Sigmoid colon (tissue), 7 donors: ENCODE measurements around the gene DNAH7. TPM values are rescaled to one million over a fixed set of nuclear protein-coding genes. Genes with fewer than 3 reads are reported as not detected.

Source experiments
- DNase-seq: peaks from one replicate; pipeline ENCODE4 v3.0.0-alpha.2; 2019
- H3K27ac ChIP-seq, 4 donors: fragments of 200-600 bp; sonication (generic); one replicate each; pipeline ENCODE4 v1.5.1; 2016 to 2019; ENCODE audit warnings: mild to moderate bottlenecking in 1 of 4
- H3K27me3 ChIP-seq, 3 donors: fragments of 200-600 bp; sonication (generic); one replicate each; pipeline ENCODE4 v1.5.1; 2019; ENCODE audit warnings: mild to moderate bottlenecking in 1 of 3
- H3K36me3 ChIP-seq, 4 donors: fragments of 200-600 bp; sonication (generic); one replicate each; pipeline ENCODE4 v1.5.1; 2016 to 2019
- H3K4me1 ChIP-seq, 4 donors: fragments of 200-600 bp; sonication (generic); one replicate each; pipeline ENCODE4 v1.5.1; 2017 to 2019
- H3K4me3 ChIP-seq, 4 donors: fragments of 200-600 bp; sonication (generic); one replicate each; pipeline ENCODE4 v1.5.1; 2017 to 2019; ENCODE audit warnings: mild to moderate bottlenecking in 2 of 4, moderate library complexity in 1 of 4
- H3K9me3 ChIP-seq, 4 donors: fragments of 200-600 bp in 3 of 4; sonication (generic) in 3 of 4; one replicate each; pipeline versions ENCODE4 v1.5.1 to v1.6.1; 2013 to 2019
- CTCF ChIP-seq, 4 experiments: fragments of 450-650 bp in 3 of 4; fragments of 200-600 bp in 1 of 4; IDR thresholded peaks; one replicate each; pipeline ENCODE4 v1.5.1; 2016 to 2019; ENCODE audit warnings: antibody characterized with exemption in 4 of 4, mild to moderate bottlenecking in 3 of 4, moderate library complexity in 2 of 4
- EP300 ChIP-seq, 4 donors: sonication (generic); formaldehyde crosslinking; IDR thresholded peaks; one replicate each; pipeline ENCODE4 v1.6.1; 2017; ENCODE audit warnings: antibody characterized with exemption in 4 of 4
- POLR2A ChIP-seq, 2 donors: fragments of 450-650 bp; IDR thresholded peaks; one replicate each; pipeline ENCODE4 v1.6.1; 2016; ENCODE audit warnings: antibody characterized with exemption in 2 of 2, mild to moderate bottlenecking in 2 of 2, moderate library complexity in 2 of 2
- POLR2AphosphoS5 ChIP-seq, 4 donors: sonication (generic); formaldehyde crosslinking; IDR thresholded peaks; one replicate each; pipeline ENCODE4 v1.6.1; 2017; ENCODE audit warnings: antibody characterized with exemption in 4 of 4
- WGBS, 2 donors: extraction: QIAGEN DNeasy Blood & Tissue Kit; methylation state at CpG; one replicate each; pipeline ENCODE4 v1.1.7; 2013; 5-methylcytosine and 5-hydroxymethylcytosine counted together
- intact Hi-C: fragments of 100-400 bp; cut with DNase I; formaldehyde crosslinking; loops from one replicate; pipeline ENCODE4 v1.15.1; 2023
- polyA plus RNA-seq, 3 donors: library from polyadenylated mRNA; stranded (reverse); fragments of 200-250 nt; gene quantifications; one replicate each; pipeline ENCODE4 v1.2.3, GENCODE V29; 2013
- total RNA-seq, 4 donors: library from RNA; depleted of rRNA; stranded (reverse); fragments of >200 nt; gene quantifications; one replicate each; pipeline ENCODE4 v1.1.0, GENCODE V29; 2016
- donor health status: healthy with polysubstance abuse.
- donor health status: Bipolar disorder and iron deficiency.
- donor health status: healthy.

Gene DNAH7
- total and polyA plus RNA-seq, 7 donors = 0.36 to 1.9 (median 0.99) TPM

GRCh38 chr2:195721042-195721441, 347.6 kb downstream of the DNAH7 start:
- no peaks in the 10 kb centered on the region for H3K4me1 ChIP-seq
- no peak overlapping the region for H3K4me3 ChIP-seq
- DNase-seq = no peak
- H3K27me3 ChIP-seq = no peaks in the 10 kb centered on the region
- no peak overlapping the region for H3K27ac ChIP-seq
- WGBS, 2 donors = 87 to 91% methylated on average over 2 of the region's 2 CpGs
- peaks cover 0 to 35% (median 4%) of the 10 kb centered on the region in 4 donors for H3K36me3 ChIP-seq
- TF ChIP-seq CTCF (IDR thresholded peaks at IDR 0.05) (no peak), EP300 (IDR thresholded peaks at IDR 0.05) (no peak), POLR2A (IDR thresholded peaks at IDR 0.05) (no peak), POLR2AphosphoS5 (IDR thresholded peaks at IDR 0.05) (no peak)
- intact Hi-C loops = no loop called here
- H3K9me3 ChIP-seq = no peaks in the 10 kb centered on the region

DNA sequence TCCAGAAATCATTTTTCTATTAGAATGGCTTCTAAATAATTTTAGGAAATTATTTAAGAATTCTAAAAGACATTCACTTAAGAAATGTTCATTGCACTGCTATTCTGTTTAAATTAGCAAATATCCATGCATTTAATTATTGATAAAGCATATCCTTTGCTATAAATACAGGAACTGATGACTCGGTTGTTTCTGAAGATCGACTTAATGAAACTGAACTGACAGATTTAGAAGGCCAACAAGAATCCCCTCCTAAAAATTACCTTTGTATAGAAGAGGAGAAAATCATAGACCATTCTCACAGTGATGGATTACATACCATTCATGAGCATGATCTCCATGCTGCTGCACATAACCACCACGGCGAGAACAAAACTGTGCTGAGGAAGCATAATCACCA, 352.2 kb downstream of the DNAH7 start:
- no peak for TF ChIP-seq POLR2AphosphoS5 (IDR thresholded peaks at IDR 0.05)
- TF ChIP-seq POLR2A (IDR thresholded peaks at IDR 0.05) = no peak
- no peak for TF ChIP-seq CTCF (IDR thresholded peaks at IDR 0.05)
- H3K27me3 ChIP-seq = no peaks in the 10 kb centered on the region
- no peaks in the 10 kb centered on the region for H3K4me1 ChIP-seq
- peaks cover 0 to 48% (median 9%) of the 10 kb centered on the region in 4 donors for H3K36me3 ChIP-seq
- no peak overlapping the region for H3K27ac ChIP-seq
- intact Hi-C loops = no loop called here
- H3K4me3 ChIP-seq = no peak overlapping the region
- H3K9me3 ChIP-seq = no peaks in the 10 kb centered on the region
- no peak for DNase-seq
- 98% methylated on average over 4 of the region's 4 CpGs for WGBS, 2 donors

DNA sequence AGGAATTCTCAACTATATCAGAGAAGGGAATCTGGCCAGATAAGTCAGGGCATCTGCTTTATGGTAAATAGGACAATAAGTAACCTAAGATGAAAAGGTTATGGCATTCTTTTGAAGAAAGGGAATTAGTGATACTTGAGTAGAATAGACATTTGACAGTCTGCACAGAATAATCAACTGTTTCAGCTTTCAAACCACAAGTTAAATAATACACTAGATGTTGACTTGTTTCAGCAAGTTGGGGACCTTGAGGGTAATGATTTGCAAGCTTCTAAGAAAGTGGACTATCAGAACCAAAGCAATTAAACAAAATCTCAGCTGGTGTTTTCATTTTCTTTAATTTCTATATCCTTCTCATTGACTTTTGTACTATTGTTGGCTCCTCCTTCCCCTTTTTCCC, 357.2 kb downstream of the DNAH7 start:
- no peak overlapping the region for H3K27ac ChIP-seq
- H3K4me3 ChIP-seq = no peak overlapping the region
- H3K4me1 ChIP-seq = peaks cover 0 to 9% (median 3%) of the 10 kb centered on the region in 4 donors
- peaks cover 0 to 34% (median 5%) of the 10 kb centered on the region in 4 donors for H3K36me3 ChIP-seq
- DNase-seq = no peak
- H3K27me3 ChIP-seq = no peaks in the 10 kb centered on the region
- no peak for TF ChIP-seq EP300 (IDR thresholded peaks at IDR 0.05)
- TF ChIP-seq CTCF (IDR thresholded peaks at IDR 0.05) = no peak
- TF ChIP-seq POLR2AphosphoS5 (IDR thresholded peaks at IDR 0.05) = no peak
- TF ChIP-seq POLR2A (IDR thresholded peaks at IDR 0.05) = no peak
- no peaks in the 10 kb centered on the region for H3K9me3 ChIP-seq
- intact Hi-C loops = no loop called here

DNA sequence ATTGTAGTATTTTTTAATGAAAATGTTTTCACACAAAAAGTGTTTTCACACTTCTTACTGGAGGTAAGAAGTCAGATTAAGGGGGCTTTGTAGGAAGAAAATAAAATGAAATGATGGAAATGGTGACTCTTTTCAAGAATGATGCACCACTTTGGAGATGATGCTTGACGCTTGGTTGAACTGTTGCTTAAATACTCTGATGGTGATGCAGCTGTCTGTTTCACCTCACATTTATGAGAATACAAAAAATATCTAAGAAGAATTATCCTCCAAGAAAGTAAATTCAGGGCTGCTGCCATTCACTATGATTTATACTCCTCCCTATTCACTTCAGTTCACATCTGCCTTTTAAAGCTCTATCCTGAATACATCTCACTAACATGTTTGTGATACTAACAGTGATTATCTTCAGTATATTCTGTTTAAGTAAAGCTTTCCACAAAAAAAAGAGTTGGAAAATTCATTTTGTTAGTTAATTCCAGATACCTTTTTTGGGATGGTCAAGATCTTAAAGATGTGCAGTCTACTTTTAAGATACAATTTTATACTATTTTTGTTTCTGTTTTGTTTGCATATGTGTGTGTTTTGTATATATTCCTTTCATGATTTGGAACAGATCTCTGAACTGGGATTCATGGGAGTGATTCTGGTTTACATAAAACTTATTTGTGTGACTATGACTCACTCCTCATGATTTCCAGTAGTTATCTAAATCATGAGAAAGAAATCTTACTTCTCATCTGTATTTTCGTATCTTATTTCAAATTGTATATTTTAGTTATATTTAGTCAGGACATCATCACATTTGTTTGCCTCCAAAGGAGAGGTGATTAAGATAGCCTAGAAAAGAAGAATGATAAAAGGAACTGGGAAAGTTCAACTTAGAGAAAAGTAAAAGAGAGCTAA, 358.5 kb downstream of the DNAH7 start:
- Histone ChIP-seq H3K36me3 (peaks cover 0 to 24% (median 5%) of the 10 kb centered on the region in 4 donors), H3K27ac (no peak overlapping the region), H3K4me1 (peaks cover 0 to 9% (median 3%) of the 10 kb centered on the region in 4 donors), H3K9me3 (no peaks in the 10 kb centered on the region), H3K27me3 (no peaks in the 10 kb centered on the region), H3K4me3 (no peak overlapping the region)
- TF ChIP-seq POLR2AphosphoS5 (IDR thresholded peaks at IDR 0.05) (no peak), CTCF (IDR thresholded peaks at IDR 0.05) (no peak), POLR2A (IDR thresholded peaks at IDR 0.05) (no peak), EP300 (IDR thresholded peaks at IDR 0.05) (no peak)
- DNase-seq = no peak
- WGBS, 2 donors = 86 to 89% methylated on average over 2 of the region's 2 CpGs
- intact Hi-C loops = no loop called here
